HPDE6-E6E7 (cell line): Measurements from ENCODE around the gene PET117.
"Not testable (repeated sequence)": the region's sequence is repeated elsewhere in the genome, so short reads cannot be mapped to it uniquely, and the experiment has no call there.

Experiments used
- DNase-seq: peaks from one replicate; pipeline ENCODE4 v3.0.0; 2011; ENCODE audit warnings: missing footprints; ENCODE audit errors: extremely low spot score

PET117 gene, protein sequence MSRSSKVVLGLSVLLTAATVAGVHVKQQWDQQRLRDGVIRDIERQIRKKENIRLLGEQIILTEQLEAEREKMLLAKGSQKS

DNA sequence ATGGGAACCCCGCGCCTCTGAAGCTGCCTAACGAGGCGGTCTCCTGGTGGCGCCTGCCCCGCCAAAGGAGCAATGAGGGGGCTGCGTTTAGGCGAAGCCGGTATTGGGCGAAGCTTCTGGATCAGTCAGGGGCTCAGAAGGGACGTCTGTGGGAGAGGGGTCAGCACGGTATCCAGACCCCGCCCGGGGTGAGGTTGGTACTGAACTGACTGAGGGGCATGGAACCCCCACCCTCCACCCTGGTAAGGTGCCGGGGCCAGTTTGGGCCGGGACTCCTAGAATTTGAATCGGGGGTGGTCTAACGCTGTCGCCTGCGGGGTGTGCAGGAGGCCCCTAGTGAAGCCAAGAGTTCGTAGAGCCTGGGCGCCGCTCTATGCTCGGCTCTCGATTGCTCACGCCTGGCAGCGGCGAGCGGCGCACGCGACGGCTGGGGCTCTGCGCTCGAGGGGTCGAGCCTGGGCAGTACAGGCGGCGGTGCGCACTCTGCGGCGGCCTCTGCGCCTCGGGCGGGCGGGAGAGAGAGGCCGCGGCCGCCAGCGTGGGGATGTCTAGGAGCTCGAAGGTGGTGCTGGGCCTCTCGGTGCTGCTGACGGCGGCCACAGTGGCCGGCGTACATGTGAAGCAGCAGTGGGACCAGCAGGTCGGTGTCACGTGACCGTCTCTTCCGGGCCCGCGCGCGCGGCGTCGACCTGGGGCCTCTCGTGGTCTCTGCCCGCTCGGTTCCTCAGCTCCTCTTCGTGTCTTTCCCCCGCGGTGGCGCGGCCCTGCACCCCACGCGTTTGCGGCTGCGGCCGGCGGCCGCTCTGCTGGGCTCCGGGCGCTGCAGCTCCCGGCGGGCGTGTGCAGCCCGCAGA is at the start of gene PET117, which contains the start of gene KAT14:
PET117 (plus strand) TSS at position 452 of the 854 bp plus-strand sequence; CDS start at position 545, 93 bp downstream.
KAT14 (plus strand) TSS at position 452 of the 854 bp plus-strand sequence. CDS start 4,798 bp downstream, outside the sequence.
- peak; percentile 89 for DNase-seq

GRCh38 chr20:18088298-18088697 is 49.4 kb upstream of the PET117 start:
- DNase-seq: not testable (repeated sequence)

DNA sequence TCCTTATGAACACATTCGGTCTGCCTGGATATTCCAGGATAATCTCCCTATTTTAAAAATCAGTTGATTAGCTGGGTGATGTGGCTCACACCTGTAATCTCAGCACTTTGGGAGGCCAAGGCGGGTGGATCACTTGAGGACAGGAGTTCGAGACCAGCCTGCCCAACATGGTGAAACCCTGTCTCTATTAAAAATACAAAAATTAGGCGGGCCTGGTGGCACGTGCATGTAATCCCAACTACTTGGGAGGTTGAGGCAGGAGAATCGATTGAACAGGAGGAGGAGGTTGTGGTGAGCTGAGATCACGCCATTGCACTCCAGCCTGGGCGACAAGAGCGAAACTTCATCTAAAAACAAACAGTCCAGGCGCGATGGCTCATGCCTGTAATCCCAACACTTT is 48.8 kb upstream of the PET117 start:
- DNase-seq: not testable (repeated sequence)

DNA sequence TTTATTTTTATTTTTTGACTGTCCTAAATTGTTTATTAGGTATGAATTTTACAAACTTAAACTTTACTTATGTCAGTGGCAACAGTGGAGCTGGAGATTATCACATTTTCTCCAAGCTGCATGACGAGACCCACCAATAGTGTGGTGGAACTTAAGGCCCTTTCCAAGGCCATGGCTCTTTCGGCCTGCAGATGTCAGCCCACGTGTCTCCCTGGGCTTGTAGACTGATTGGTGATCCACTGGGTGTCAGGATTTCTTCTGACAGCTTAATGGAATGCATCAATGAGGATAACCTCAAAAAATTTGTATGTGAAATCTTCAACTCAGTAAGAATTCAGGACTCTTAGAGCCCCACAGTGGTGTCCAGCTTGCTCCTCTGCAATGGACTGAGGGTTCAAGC is 47.6 kb upstream of the PET117 start:
- DNase-seq: no peak

GRCh38 chr20:18090477-18090876 is 47.2 kb upstream of the PET117 start:
- DNase-seq: no peak

- no peak for DNase-seq
These were observed 46.0 kb upstream of the PET117 start for GRCh38 chr20:18091623-18092022.

DNA sequence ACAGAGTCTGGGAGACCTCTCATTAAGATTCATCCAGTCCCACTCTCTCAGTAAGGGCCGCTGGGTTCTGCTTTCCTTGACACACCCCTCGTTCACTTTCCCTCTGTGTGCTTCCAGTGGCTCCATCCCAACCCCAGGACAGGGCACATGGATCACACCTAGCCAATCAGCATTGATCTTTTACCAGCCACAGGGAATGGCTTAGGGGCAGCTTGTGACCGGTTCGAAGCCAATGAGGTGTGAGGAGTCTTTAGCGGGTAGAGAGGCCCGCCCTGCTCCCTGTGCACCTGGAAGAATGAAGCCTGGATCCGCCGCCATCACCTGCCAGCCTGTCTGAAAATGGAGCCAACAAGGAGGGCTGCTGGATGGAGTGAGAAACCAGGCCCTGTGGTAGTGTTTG is 44.8 kb upstream of the PET117 start:
- DNase-seq: no peak

GRCh38 chr20:18093388-18093787 is 44.3 kb upstream of the PET117 start:
- no peak for DNase-seq

- no peak for DNase-seq
These were observed 43.5 kb upstream of the PET117 start for GRCh38 chr20:18094191-18094590.

GRCh38 chr20:18100569-18100968 is 37.1 kb upstream of the PET117 start:
- not testable (repeated sequence) for DNase-seq

DNA sequence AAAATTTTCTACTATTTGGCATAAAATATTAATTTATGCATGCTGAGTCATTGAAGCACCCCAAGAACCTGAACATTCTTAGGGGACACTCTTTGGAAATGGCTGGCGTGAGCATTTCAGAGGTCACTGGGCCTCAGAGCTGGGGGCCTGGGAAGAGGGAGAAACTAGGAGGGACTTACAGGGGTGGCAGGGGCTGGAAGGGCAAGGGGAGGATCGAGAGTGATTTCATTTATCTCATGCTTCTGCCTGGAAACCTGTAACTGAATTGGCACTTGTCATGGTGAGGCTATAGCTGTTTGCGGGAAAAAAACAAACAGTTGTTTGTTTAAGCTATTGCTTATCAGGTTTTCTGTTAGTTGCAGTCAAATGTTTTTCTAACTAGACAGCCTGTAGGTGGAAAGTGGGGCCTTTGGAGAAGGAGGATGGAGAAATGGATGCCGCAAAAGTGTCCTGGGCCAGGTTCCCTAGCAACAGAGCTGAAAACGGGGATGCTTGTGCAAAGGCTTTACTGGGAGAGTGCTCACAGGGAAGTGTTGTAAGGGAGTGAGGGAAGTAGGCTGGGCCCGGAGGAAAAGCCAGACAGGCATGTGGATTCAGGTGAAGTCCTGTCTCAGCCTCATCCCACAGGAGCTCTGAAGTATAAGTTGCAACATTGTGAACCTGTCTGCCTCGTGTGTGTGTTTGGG is 36.4 kb upstream of the PET117 start:
- no peak for DNase-seq

- DNase-seq: no peak
These were observed 34.2 kb upstream of the PET117 start for GRCh38 chr20:18103497-18103896.

GRCh38 chr20:18108326-18108725 is 29.3 kb upstream of the PET117 start:
- DNase-seq: no peak

DNA sequence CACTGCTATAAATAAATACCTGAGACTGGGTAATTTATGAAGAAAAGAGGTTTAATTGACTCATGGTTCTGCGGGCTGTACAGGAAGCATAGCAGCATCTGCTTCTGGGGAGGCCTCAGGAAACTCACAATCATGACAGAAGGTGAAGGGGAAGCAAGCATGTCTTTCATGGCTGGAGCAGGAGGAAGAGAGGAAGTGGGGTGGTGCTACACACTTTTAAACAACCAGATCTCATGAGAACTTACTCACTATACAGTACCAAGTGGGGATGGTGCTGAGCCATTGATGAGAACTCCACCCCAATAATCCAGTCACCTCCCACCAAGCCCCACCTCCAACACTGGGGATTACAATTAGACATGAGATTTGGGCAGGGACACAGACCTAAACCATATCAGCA is 9.1 kb upstream of the PET117 start:
- not testable (repeated sequence) for DNase-seq

GRCh38 chr20:18132663-18133062 is 5.0 kb upstream of the PET117 start:
- DNase-seq: no peak

DNA sequence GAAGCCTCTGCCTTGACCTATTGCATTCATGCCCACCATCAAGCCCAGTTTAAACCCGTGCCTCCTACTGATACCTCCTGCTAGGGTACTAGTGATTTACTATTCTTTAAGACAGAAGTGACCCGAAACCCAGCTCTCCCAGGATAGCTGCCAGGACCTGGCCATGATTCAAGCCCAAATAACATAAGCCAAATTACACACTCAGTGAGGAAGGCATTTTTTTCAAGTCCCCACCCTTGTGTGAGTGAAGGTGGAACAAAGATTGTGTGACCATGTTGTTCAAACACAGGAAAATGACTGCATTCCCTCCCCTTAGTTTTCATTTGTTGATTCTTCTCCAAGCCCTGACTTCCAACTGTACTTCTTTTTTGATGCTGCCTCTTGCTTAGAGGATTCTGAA is 3.7 kb upstream of the PET117 start:
- DNase-seq: no peak

DNA sequence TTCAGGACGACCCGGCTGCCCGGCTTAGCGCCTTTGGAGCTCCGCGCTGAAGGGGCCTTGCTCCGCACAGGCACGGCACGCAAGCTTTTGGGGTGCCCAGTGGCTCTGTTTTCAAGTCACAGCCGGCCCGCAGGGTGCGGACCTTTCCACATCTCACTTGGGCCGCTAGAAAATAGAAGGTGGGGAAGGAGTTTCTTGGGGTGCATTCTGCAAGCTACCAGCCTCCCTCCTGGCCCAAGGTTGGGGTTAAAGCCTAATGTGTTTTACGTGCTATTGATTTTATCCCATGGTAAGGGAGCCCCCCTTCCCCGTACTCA is 561 bp downstream of the PET117 start:
- DNase-seq: no peak

GRCh38 chr20:18138639-18139583 is 1.2 kb downstream of the PET117 start:
- DNase-seq: no peak

- no peak for DNase-seq
These were observed 2.2 kb downstream of the PET117 start for GRCh38 chr20:18139832-18140231.

GRCh38 chr20:18144541-18145099 is 7.0 kb downstream of the PET117 start:
- DNase-seq: peak; percentile 43

- no peak for DNase-seq
These were observed 16.7 kb downstream of the PET117 start for GRCh38 chr20:18154342-18154741.
